Mucosa of descending colon (tissue), 3 donors: ENCODE results near the gene RNASE2. TPM values are rescaled to one million over a fixed set of nuclear protein-coding genes. Genes with fewer than 3 reads are reported as not detected.
"Not testable (repeated sequence)": the region's sequence is repeated elsewhere in the genome, so short reads cannot be mapped to it uniquely, and the experiment has no call there.

ENCODE experiments used
- ATAC-seq: fragments of 200-7000 bp; cut with Tn5 transposase; one replicate; pipeline ENCODE4 v1.9.1; 2020; ENCODE audit warnings: mild to moderate bottlenecking, moderate library complexity
- DNase-seq, 3 donors: peaks; one replicate each; pipeline ENCODE4 v3.0.0-alpha.2; 2020
- H3K36me3 ChIP-seq: fragments of 200-600 bp; one replicate; pipeline ENCODE4 v1.8.0; 2021; ENCODE audit warnings: low read depth, mild to moderate bottlenecking
- H3K4me1 ChIP-seq: fragments of 200-600 bp; one replicate; pipeline ENCODE4 v1.8.0; 2021; ENCODE audit warnings: low read depth, mild to moderate bottlenecking
- H3K4me3 ChIP-seq: fragments of 200-600 bp; one replicate; pipeline ENCODE4 v1.8.0; 2021; ENCODE audit warnings: mild to moderate bottlenecking
- H3K9me3 ChIP-seq: fragments of 200-600 bp; one replicate; pipeline ENCODE4 v1.8.0; 2021; ENCODE audit warnings: mild to moderate bottlenecking
- intact Hi-C, 2 donors: fragments of 100-400 bp; cut with DNase I in 1 of 2; cut with micrococcal nuclease in 1 of 2; formaldehyde crosslinking; loops; one replicate each; pipeline versions ENCODE4 v1.11.0 to v1.11.1; 2022; cut with DNase I, micrococcal nuclease
- total RNA-seq, 3 donors: library from RNA; stranded (reverse); fragmentation: NEBNext Ultra II Directional in 2 of 3; extraction: Animal tissue kit (Norgen Biotek cat#: 25700) in 2 of 3; gene quantifications; one replicate each; pipeline versions ENCODE4 v1.2.1 to v1.2.4, GENCODE V29; 2021 to 2023
- TF ChIP-seq, protein P1 (sequence below): fragments of 200-600 bp; IDR thresholded peaks from one replicate; pipeline ENCODE4 v1.8.0; 2022; ENCODE audit warnings: antibody characterized with exemption, mild to moderate bottlenecking
- donor health status: DM: no; HTN: no; CAD: no; lungs with moderate emphysema.
- donor health status: DM: no; HTN: no; CAD: no.
- donor health status: DM: no; HTN: yes; CAD: no.

The RNASE2 gene
- total RNA-seq, 3 donors from 2014 or later, result 0.96 to 4.0 TPM; not detected in 1

DNA sequence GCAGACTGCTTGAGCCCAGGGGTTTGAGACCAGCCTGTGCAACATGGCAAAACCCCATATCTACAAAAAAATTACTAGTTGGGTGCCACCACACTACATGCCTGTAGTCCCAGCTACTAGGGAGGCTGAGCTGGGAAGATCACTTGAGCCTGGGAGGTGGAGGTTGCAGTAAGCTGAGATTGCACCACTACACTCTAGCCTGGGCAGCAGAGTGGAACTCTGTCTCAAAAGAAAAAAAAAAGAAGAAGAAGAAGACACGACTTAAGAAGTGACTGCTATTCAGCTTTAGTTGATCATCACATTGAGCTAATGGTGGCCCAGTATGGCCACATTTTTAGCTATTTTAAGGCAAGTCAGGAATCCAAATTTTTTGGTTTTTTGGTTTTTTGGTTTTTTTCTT lies 25.6 kb downstream of the RNASE2 start:
- Histone ChIP-seq H3K4me1 (no peaks in the 10 kb centered on the region), H3K4me3 (no peak overlapping the region), H3K36me3 (no peaks in the 10 kb centered on the region), H3K9me3 (no peaks in the 10 kb centered on the region)
- ATAC-seq, result no peak
- intact Hi-C loops, result no loop called here
- no peak for DNase-seq
- TF ChIP-seq, protein P1, sequence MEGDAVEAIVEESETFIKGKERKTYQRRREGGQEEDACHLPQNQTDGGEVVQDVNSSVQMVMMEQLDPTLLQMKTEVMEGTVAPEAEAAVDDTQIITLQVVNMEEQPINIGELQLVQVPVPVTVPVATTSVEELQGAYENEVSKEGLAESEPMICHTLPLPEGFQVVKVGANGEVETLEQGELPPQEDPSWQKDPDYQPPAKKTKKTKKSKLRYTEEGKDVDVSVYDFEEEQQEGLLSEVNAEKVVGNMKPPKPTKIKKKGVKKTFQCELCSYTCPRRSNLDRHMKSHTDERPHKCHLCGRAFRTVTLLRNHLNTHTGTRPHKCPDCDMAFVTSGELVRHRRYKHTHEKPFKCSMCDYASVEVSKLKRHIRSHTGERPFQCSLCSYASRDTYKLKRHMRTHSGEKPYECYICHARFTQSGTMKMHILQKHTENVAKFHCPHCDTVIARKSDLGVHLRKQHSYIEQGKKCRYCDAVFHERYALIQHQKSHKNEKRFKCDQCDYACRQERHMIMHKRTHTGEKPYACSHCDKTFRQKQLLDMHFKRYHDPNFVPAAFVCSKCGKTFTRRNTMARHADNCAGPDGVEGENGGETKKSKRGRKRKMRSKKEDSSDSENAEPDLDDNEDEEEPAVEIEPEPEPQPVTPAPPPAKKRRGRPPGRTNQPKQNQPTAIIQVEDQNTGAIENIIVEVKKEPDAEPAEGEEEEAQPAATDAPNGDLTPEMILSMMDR, result no peak

DNA sequence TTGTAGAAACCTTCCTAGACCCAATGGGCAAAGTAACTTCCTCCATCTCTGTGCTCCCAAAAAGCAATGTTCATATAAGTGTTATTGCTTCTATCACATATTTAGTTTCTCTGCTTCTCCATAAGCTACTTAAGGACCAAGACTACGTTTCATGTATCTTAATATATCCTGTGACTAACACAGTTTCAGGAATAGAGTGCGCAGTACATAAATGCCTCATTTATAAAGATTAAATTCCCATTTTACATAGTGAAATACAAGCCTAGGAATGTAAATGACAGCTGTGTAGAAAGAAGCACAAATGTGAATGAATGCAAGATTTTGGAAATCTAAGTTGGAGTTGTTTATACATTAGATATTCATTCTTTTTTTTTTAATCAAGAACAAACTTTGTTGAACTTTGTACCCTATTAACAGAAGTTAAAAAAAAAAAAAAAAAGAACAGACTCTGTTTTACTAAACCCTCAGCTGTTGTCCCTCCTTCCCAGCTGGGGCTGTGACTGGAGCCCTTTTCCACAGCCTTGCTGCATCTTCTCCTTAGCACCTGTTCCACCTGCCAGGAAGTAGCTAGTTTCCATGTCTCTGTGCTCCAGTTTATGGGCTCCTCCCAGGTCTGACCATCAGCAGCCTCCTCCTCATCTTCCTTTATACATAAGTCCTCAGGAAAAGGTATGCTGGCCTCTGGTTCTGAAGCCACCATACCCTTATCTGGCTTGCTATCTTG lies 27.5 kb downstream of the RNASE2 start:
- DNase-seq (no peak), ATAC-seq (no peak)
- Histone ChIP-seq H3K36me3 (no peaks in the 10 kb centered on the region), H3K4me1 (no peaks in the 10 kb centered on the region), H3K4me3 (no peak overlapping the region), H3K9me3 (no peaks in the 10 kb centered on the region)
- TF ChIP-seq, protein P1, result no peak
- intact Hi-C loops, result no loop called here

DNA sequence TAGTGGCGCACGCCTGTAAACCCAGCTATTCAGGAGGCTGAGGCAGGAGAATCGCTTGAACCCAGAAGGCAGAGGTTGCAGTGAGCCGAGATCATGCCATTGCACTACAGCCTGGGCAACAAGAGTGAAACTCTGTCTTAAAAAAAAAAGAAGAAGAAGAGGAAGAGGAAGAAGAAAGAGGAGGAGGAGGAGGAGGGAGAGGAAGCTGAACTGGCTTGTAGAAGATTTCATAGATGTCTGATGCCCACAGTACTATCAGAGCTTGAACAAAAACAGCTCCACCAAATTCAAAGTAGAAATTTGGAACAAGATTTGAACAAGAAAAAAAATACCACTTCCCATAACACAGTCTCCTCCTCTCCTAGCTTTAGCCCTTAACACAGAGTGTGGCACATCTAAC lies 30.4 kb downstream of the RNASE2 start:
- H3K9me3 ChIP-seq, DNase-seq, intact Hi-C loops: not testable (repeated sequence)

DNA sequence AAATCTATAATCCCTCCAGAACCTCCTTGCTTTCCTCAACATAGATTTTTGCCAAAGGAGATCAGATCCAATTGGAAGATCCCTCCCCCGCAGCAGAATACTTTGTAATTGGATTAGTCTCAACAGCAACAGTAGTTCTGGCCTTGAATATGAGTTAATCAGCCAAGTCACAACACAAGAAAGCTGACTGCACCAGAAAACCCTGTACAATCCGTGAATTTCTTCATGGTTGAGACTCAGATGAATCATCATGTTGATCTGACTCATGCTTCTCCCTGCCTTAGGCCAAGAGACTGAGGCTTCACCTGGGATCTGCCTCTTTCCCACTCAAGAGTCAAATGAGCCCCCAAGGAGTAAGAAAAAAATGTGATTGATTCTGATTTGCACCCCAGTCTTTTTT lies 31.5 kb downstream of the RNASE2 start:
- intact Hi-C loops, result no loop called here
- H3K4me1 ChIP-seq, result peaks cover 15% of the 10 kb centered on the region
- ATAC-seq, result no peak
- H3K36me3 ChIP-seq, result no peaks in the 10 kb centered on the region
- no peak overlapping the region for H3K4me3 ChIP-seq
- DNase-seq, result no peak
- no peaks in the 10 kb centered on the region for H3K9me3 ChIP-seq
- TF ChIP-seq, protein P1, result no peak

More for the DNA sequence above, 30.4 kb downstream of the RNASE2 start:
- not testable (repeated sequence) for ATAC-seq, H3K4me3 ChIP-seq, H3K4me1 ChIP-seq, H3K36me3 ChIP-seq

DNA sequence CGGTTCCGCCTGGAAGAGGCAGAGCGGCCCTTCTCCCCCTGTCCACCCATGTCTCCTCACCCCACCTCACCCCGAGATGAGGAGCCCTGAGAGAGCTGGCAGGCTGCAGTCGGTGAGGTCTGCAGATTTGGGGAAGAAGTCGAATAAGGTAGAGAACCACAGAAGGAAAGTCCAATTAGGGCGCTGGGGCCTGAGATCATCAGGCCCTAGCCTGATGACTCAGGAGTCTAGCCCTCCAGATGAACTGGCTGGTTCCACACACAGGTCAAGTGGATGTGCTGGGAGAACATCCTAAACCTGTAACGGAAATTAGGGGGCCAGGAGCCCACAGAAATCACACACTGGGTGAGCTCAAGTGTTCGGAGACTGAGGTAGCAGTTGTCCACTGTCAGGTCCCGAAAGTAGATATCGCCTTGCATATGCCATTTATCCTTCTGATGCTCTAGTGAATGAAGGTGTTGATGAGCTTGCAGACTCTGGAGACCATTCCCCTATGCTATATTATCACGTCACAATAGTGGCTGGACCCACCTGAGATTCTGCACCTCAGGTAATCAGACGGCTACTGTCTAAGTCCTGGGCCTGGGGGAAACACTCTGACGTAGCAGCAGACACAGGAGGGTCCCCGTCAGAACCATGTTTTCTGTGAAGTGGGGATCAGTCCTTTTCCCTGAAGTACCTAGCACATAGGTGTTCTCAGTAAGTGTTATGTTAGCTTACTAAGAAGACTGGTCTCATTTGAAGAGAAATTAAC lies 33.6 kb downstream of the RNASE2 start:
- DNase-seq (peak in 1 of 3 donors; percentile 47), ATAC-seq (no peak)
- intact Hi-C loops, result no loop called here
- TF ChIP-seq, protein P1, result no peak
- peaks cover 15% of the 10 kb centered on the region for H3K4me1 ChIP-seq
- H3K36me3 ChIP-seq, result no peaks in the 10 kb centered on the region
- no peaks in the 10 kb centered on the region for H3K9me3 ChIP-seq
- H3K4me3 ChIP-seq, result no peak overlapping the region

DNA sequence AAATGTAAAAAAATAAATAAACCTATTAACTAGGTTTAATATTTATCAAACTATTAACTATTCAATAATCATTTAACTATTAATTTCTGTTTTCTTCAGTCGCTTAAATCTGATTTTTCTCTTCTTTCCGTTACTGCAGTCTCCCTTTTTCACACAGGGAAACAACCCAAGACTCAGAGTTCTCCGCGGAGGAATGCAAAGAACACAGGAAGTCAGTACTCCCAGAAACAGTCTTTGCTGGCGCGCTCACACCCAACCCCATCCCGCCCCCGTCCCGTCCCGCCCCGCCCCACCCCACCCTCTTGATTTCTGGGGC lies 34.1 kb downstream of the RNASE2 start:
- DNase-seq (no peak), ATAC-seq (no peak)
- Histone ChIP-seq H3K4me1 (peaks cover 15% of the 10 kb centered on the region), H3K9me3 (no peaks in the 10 kb centered on the region), H3K4me3 (no peak overlapping the region), H3K36me3 (no peaks in the 10 kb centered on the region)
- TF ChIP-seq, protein P1, result no peak
- intact Hi-C loops, result no loop called here
